Measurements from ENCODE around the gene COL4A6.

The COL4A6 gene

GRCh38 chrX:108312011-108312410 lies 126.2 kb downstream of the COL4A6 start:
- H3K27ac ChIP-seq (ENCODE audit: low read depth, low read length) = no peak overlapping the region
- H3K9ac ChIP-seq (ENCODE audit: low read length in 5 of 5) = no peak overlapping the region
- no peak overlapping the region for H3K4me3 ChIP-seq (ENCODE audit: low read depth in 1 of 5, low read length in 5 of 5)
- peaks cover 0 to 11% (median 4%) of the 10 kb centered on the region in 5 donors for H3K27me3 ChIP-seq (ENCODE audit: control insufficient read depth in 5 of 5, insufficient read depth in 4 of 5, low read length in 5 of 5)
- no peaks in the 10 kb centered on the region for H3K36me3 ChIP-seq (ENCODE audit: control insufficient read depth in 5 of 5, insufficient read depth in 5 of 5, low read length in 5 of 5)
- H3K4me1 ChIP-seq (ENCODE audit: control insufficient read depth in 5 of 5, insufficient read depth in 5 of 5, low read length in 5 of 5) = no peaks in the 10 kb centered on the region
- H3K9me3 ChIP-seq (ENCODE audit: control insufficient read depth in 5 of 5, low read length in 5 of 5) = no peaks in the 10 kb centered on the region

GRCh38 chrX:108310506-108310905 lies 127.7 kb downstream of the COL4A6 start:
- Histone ChIP-seq H3K9ac (ENCODE audit: low read length in 5 of 5) (no peak overlapping the region), H3K4me3 (ENCODE audit: low read depth in 1 of 5, low read length in 5 of 5) (no peak overlapping the region), H3K27ac (ENCODE audit: low read depth, low read length) (no peak overlapping the region), H3K27me3 (ENCODE audit: control insufficient read depth in 5 of 5, insufficient read depth in 4 of 5, low read length in 5 of 5) (peaks cover 0 to 7% (median 2%) of the 10 kb centered on the region in 5 donors), H3K36me3 (ENCODE audit: control insufficient read depth in 5 of 5, insufficient read depth in 5 of 5, low read length in 5 of 5) (no peaks in the 10 kb centered on the region), H3K9me3 (ENCODE audit: control insufficient read depth in 5 of 5, low read length in 5 of 5) (no peaks in the 10 kb centered on the region), H3K4me1 (ENCODE audit: control insufficient read depth in 5 of 5, insufficient read depth in 5 of 5, low read length in 5 of 5) (no peaks in the 10 kb centered on the region)

DNA sequence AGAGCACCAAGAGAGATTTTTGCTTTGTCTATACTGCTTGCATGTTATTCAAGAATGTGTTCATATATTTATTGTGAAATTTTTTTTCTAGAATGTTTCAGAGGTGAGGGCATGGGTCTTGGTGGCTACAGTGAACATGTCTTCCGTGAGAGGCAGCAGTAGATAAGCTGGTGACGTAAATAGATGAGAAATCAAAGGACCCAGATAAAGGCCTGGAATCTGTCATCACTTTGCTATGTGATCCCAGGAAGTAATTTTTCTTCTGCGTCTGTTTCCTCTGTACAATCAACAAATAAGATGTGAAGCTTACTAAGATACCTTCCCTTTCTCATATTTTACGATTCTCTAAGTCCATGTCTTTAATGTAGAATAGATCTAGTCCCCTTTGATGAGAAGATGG lies 129.1 kb downstream of the COL4A6 start:
- Histone ChIP-seq H3K9me3 (ENCODE audit: control insufficient read depth in 5 of 5, low read length in 5 of 5) (no peaks in the 10 kb centered on the region), H3K27me3 (ENCODE audit: control insufficient read depth in 5 of 5, insufficient read depth in 4 of 5, low read length in 5 of 5) (peaks cover 0 to 10% (median 2%) of the 10 kb centered on the region in 5 donors), H3K9ac (ENCODE audit: low read length in 5 of 5) (no peak overlapping the region), H3K36me3 (ENCODE audit: control insufficient read depth in 5 of 5, insufficient read depth in 5 of 5, low read length in 5 of 5) (no peaks in the 10 kb centered on the region), H3K27ac (ENCODE audit: low read depth, low read length) (no peak overlapping the region), H3K4me1 (ENCODE audit: control insufficient read depth in 5 of 5, insufficient read depth in 5 of 5, low read length in 5 of 5) (no peaks in the 10 kb centered on the region), H3K4me3 (ENCODE audit: low read depth in 1 of 5, low read length in 5 of 5) (no peak overlapping the region)

DNA sequence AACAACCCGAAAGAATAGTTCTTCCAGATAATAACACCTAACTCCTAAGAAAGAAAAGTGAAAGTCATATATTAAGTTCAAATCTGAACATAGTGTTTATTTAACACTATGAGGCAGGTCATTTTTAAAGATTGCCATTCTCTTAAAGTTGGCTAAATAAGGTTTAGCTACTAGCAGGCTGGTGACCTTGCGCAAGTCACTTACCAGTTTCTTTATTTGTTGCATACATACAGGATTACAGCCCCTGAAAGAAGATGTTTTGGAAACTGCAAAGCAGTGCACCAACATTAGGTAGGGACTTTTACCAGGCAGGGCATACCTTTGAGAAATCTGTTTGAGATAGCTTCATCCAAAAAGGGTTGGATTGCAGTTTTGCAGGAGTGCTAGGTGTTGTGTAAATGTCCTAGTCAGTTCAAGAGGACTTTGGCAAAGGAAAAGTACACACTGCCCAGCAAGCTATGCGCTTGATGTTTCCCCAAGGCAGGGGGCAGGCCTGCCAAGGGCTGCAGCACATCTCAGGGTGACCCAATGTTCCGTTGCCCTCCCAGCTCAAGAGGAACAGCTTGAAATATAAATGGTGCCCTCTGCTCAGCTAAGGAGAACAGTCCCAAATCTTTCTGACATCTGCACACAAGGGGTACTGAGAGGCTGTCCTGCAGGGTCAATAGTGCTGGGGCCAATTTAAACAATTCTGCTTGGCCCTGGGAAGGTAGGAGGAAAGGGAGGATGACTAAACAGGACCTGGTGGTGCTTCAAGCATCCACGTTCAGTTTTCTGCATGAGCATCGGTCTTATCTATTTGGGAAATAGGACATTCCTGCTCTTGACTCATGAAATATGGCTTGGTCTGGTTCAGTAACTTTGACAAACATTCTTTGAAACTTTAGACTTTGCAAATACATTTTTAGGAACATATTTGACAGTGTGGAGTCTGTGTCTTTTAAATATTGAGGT lies 130.8 kb downstream of the COL4A6 start:
- no peaks in the 10 kb centered on the region for H3K9me3 ChIP-seq (ENCODE audit: control insufficient read depth in 5 of 5, low read length in 5 of 5)
- no peak overlapping the region for H3K4me3 ChIP-seq (ENCODE audit: low read depth in 1 of 5, low read length in 5 of 5)
- H3K4me1 ChIP-seq (ENCODE audit: control insufficient read depth in 5 of 5, insufficient read depth in 5 of 5, low read length in 5 of 5) = no peaks in the 10 kb centered on the region
- H3K36me3 ChIP-seq (ENCODE audit: control insufficient read depth in 5 of 5, insufficient read depth in 5 of 5, low read length in 5 of 5) = no peaks in the 10 kb centered on the region
- peaks cover 0 to 7% (median 2%) of the 10 kb centered on the region in 5 donors for H3K27me3 ChIP-seq (ENCODE audit: control insufficient read depth in 5 of 5, insufficient read depth in 4 of 5, low read length in 5 of 5)
- no peak overlapping the region for H3K9ac ChIP-seq (ENCODE audit: low read length in 5 of 5)
- H3K27ac ChIP-seq (ENCODE audit: low read depth, low read length) = no peak overlapping the region

DNA sequence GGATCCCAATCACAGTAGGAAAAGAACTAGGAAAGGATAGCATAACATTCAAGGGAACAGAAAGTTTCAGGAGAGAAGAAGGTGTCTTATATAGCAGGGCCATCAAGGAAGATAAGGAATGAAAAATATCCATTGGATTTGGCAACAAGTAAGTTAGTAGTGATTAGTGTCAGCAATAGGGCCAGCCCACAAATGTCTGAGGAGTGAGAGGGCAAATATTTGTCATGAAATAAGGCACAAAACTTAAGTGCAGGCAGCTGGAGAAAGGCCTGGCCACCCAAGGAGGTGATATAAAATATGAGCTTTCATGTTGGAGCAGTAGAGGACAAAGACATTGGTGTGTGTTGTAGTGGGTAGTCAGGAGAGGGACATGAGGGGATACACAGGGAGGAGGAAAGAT lies 132.1 kb downstream of the COL4A6 start:
- H3K27me3 ChIP-seq (ENCODE audit: control insufficient read depth in 5 of 5, insufficient read depth in 4 of 5, low read length in 5 of 5) = peaks cover 0 to 5% (median 2%) of the 10 kb centered on the region in 5 donors
- H3K4me1 ChIP-seq (ENCODE audit: control insufficient read depth in 5 of 5, insufficient read depth in 5 of 5, low read length in 5 of 5) = no peaks in the 10 kb centered on the region
- no peak overlapping the region for H3K27ac ChIP-seq (ENCODE audit: low read depth, low read length)
- H3K9me3 ChIP-seq (ENCODE audit: control insufficient read depth in 5 of 5, low read length in 5 of 5) = no peaks in the 10 kb centered on the region
- H3K36me3 ChIP-seq (ENCODE audit: control insufficient read depth in 5 of 5, insufficient read depth in 5 of 5, low read length in 5 of 5) = no peaks in the 10 kb centered on the region
- H3K4me3 ChIP-seq (ENCODE audit: low read depth in 1 of 5, low read length in 5 of 5) = no peak overlapping the region
- H3K9ac ChIP-seq (ENCODE audit: low read length in 5 of 5) = no peak overlapping the region

GRCh38 chrX:108304757-108305156 lies 133.5 kb downstream of the COL4A6 start:
- Histone ChIP-seq H3K36me3 (ENCODE audit: control insufficient read depth in 5 of 5, insufficient read depth in 5 of 5, low read length in 5 of 5) (no peaks in the 10 kb centered on the region), H3K27ac (ENCODE audit: low read depth, low read length) (no peak overlapping the region), H3K27me3 (ENCODE audit: control insufficient read depth in 5 of 5, insufficient read depth in 4 of 5, low read length in 5 of 5) (peaks cover 0 to 5% (median 3%) of the 10 kb centered on the region in 5 donors), H3K4me3 (ENCODE audit: low read depth in 1 of 5, low read length in 5 of 5) (no peak overlapping the region), H3K4me1 (ENCODE audit: control insufficient read depth in 5 of 5, insufficient read depth in 5 of 5, low read length in 5 of 5) (no peaks in the 10 kb centered on the region), H3K9ac (ENCODE audit: low read length in 5 of 5) (no peak overlapping the region), H3K9me3 (ENCODE audit: control insufficient read depth in 5 of 5, low read length in 5 of 5) (no peaks in the 10 kb centered on the region)

DNA sequence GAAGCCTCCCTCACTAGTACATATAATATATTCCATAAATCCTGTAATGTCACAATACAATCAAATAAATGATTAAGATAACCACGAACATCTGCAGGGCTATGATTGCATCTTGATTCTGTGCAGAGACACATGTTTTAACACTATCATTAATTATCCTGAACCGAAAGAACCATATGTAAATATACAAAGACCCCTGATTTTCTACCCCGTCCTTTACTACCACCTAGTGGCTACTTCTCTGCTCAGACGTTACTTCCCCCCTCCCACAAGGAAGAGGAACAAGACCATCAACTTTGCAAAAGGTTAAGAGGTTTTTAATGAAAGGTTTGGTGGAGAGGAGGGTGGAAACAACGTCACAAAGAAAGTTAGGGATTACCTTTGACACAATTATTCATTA lies 134.0 kb downstream of the COL4A6 start:
- H3K36me3 ChIP-seq (ENCODE audit: control insufficient read depth in 5 of 5, insufficient read depth in 5 of 5, low read length in 5 of 5) = no peaks in the 10 kb centered on the region
- H3K9me3 ChIP-seq (ENCODE audit: control insufficient read depth in 5 of 5, low read length in 5 of 5) = no peaks in the 10 kb centered on the region
- peaks cover 0 to 5% (median 3%) of the 10 kb centered on the region in 5 donors for H3K27me3 ChIP-seq (ENCODE audit: control insufficient read depth in 5 of 5, insufficient read depth in 4 of 5, low read length in 5 of 5)
- no peak overlapping the region for H3K9ac ChIP-seq (ENCODE audit: low read length in 5 of 5)
- no peak overlapping the region for H3K4me3 ChIP-seq (ENCODE audit: low read depth in 1 of 5, low read length in 5 of 5)
- no peak overlapping the region for H3K27ac ChIP-seq (ENCODE audit: low read depth, low read length)
- no peaks in the 10 kb centered on the region for H3K4me1 ChIP-seq (ENCODE audit: control insufficient read depth in 5 of 5, insufficient read depth in 5 of 5, low read length in 5 of 5)

- H3K9ac ChIP-seq (ENCODE audit: low read length in 5 of 5) = no peak overlapping the region
- no peaks in the 10 kb centered on the region for H3K4me1 ChIP-seq (ENCODE audit: control insufficient read depth in 5 of 5, insufficient read depth in 5 of 5, low read length in 5 of 5)
- no peaks in the 10 kb centered on the region for H3K36me3 ChIP-seq (ENCODE audit: control insufficient read depth in 5 of 5, insufficient read depth in 5 of 5, low read length in 5 of 5)
- H3K27ac ChIP-seq (ENCODE audit: low read depth, low read length) = no peak overlapping the region
- H3K27me3 ChIP-seq (ENCODE audit: control insufficient read depth in 5 of 5, insufficient read depth in 4 of 5, low read length in 5 of 5) = peaks cover 0 to 5% (median 4%) of the 10 kb centered on the region in 5 donors
- no peaks in the 10 kb centered on the region for H3K9me3 ChIP-seq (ENCODE audit: control insufficient read depth in 5 of 5, low read length in 5 of 5)
- no peak overlapping the region for H3K4me3 ChIP-seq (ENCODE audit: low read depth in 1 of 5, low read length in 5 of 5)
Observed at GRCh38 chrX:108303682-108304081, 134.5 kb downstream of the COL4A6 start.

GRCh38 chrX:108299704-108300103 lies 138.5 kb downstream of the COL4A6 start:
- peaks cover 0 to 15% (median 4%) of the 10 kb centered on the region in 5 donors for H3K27me3 ChIP-seq (ENCODE audit: control insufficient read depth in 5 of 5, insufficient read depth in 4 of 5, low read length in 5 of 5)
- no peak overlapping the region for H3K9ac ChIP-seq (ENCODE audit: low read length in 5 of 5)
- H3K9me3 ChIP-seq (ENCODE audit: control insufficient read depth in 5 of 5, low read length in 5 of 5) = no peaks in the 10 kb centered on the region
- H3K4me3 ChIP-seq (ENCODE audit: low read depth in 1 of 5, low read length in 5 of 5) = no peak overlapping the region
- H3K4me1 ChIP-seq (ENCODE audit: control insufficient read depth in 5 of 5, insufficient read depth in 5 of 5, low read length in 5 of 5) = no peaks in the 10 kb centered on the region
- H3K27ac ChIP-seq (ENCODE audit: low read depth, low read length) = no peak overlapping the region
- no peaks in the 10 kb centered on the region for H3K36me3 ChIP-seq (ENCODE audit: control insufficient read depth in 5 of 5, insufficient read depth in 5 of 5, low read length in 5 of 5)

DNA sequence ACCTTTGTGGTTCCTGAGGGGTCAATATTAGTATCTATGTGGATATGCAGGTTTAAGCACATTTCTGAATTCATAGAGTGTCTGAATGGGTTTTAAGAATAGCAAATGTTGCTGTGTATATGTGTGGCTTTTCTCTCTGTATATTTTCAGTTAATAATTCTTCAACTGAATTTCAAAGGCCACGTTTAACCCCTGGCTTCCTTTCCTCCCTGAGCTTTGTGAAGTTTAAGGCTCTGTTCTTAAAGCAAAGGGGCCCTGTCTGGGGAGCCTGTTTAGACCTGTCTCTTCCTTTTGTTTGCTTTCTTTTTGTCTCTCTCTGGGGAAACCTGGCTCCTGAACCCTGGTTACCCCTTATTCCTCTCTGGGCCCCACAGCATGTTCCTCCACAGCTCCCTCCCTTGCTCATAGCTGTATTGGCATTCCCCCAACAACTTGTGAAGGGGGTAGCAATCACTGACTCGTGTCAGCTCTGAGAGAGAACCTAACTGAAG lies 139.1 kb downstream of the COL4A6 start:
- H3K4me3 ChIP-seq (ENCODE audit: low read depth in 1 of 5, low read length in 5 of 5) = no peak overlapping the region
- no peaks in the 10 kb centered on the region for H3K9me3 ChIP-seq (ENCODE audit: control insufficient read depth in 5 of 5, low read length in 5 of 5)
- no peaks in the 10 kb centered on the region for H3K36me3 ChIP-seq (ENCODE audit: control insufficient read depth in 5 of 5, insufficient read depth in 5 of 5, low read length in 5 of 5)
- no peaks in the 10 kb centered on the region for H3K4me1 ChIP-seq (ENCODE audit: control insufficient read depth in 5 of 5, insufficient read depth in 5 of 5, low read length in 5 of 5)
- H3K27me3 ChIP-seq (ENCODE audit: control insufficient read depth in 5 of 5, insufficient read depth in 4 of 5, low read length in 5 of 5) = peaks cover 0 to 15% (median 4%) of the 10 kb centered on the region in 5 donors
- H3K27ac ChIP-seq (ENCODE audit: low read depth, low read length) = no peak overlapping the region
- H3K9ac ChIP-seq (ENCODE audit: low read length in 5 of 5) = no peak overlapping the region
